H9 (cell line): ENCODE results near the gene TMEFF2. TPM values are rescaled to one million over a fixed set of nuclear protein-coding genes. Genes with fewer than 3 reads are reported as not detected.

ENCODE experiments used
- DNase-seq: peaks from one replicate; pipeline ENCODE4 v3.0.0-alpha.2; 2017
- H2AFZ ChIP-seq: one replicate; pipeline ENCODE4 v1.6.1; 2013; ENCODE audit warnings: mild to moderate bottlenecking, low read length, control low read depth, moderate library complexity
- H2AK5ac ChIP-seq: 2 replicates; pipeline ENCODE4 v1.6.1; 2013; ENCODE audit warnings: low read length, control low read depth, mixed read lengths; ENCODE audit not compliant: insufficient read length
- H2BK120ac ChIP-seq: one replicate; pipeline ENCODE4 v1.6.1; 2013; ENCODE audit warnings: low read depth, mild to moderate bottlenecking, low read length, control low read depth, inconsistent platforms; ENCODE audit not compliant: poor library complexity, severe bottlenecking
- H2BK12ac ChIP-seq: 2 replicates; pipeline ENCODE4 v1.6.1; 2013; ENCODE audit warnings: low read length, control low read depth, mixed read lengths, low read depth; ENCODE audit not compliant: insufficient read length
- H2BK15ac ChIP-seq: 2 replicates; pipeline ENCODE4 v1.6.1; 2013; ENCODE audit warnings: low read depth, low read length, control low read depth
- H2BK20ac ChIP-seq: one replicate; pipeline ENCODE4 v1.6.1; 2013; ENCODE audit warnings: low read depth, mild to moderate bottlenecking, low read length, control low read depth, inconsistent platforms; ENCODE audit not compliant: poor library complexity, severe bottlenecking
- H2BK5ac ChIP-seq: 2 replicates; pipeline ENCODE4 v1.6.1; 2013; ENCODE audit warnings: low read length, control low read depth, mixed read lengths; ENCODE audit not compliant: insufficient read length
- H3K14ac ChIP-seq: 2 replicates; pipeline ENCODE4 v1.6.1; 2013; ENCODE audit warnings: low read length, control low read depth; ENCODE audit not compliant: insufficient read depth
- H3K18ac ChIP-seq: 2 replicates; pipeline ENCODE4 v1.6.1; 2013; ENCODE audit warnings: low read depth, mild to moderate bottlenecking, mixed read lengths, low read length, control low read depth; ENCODE audit not compliant: insufficient read length
- H3K23ac ChIP-seq: 2 replicates; pipeline ENCODE4 v1.6.1; 2013; ENCODE audit warnings: low read length, control low read depth, mixed read lengths, low read depth; ENCODE audit not compliant: insufficient read length
- H3K23me2 ChIP-seq: 2 replicates; pipeline ENCODE4 v1.6.1; 2013; ENCODE audit warnings: low read depth, mild to moderate bottlenecking, mixed read lengths, low read length, control low read depth; ENCODE audit not compliant: insufficient read length, poor library complexity, severe bottlenecking
- H3K27ac ChIP-seq: 2 replicates; pipeline ENCODE4 v1.5.1; 2013; ENCODE audit warnings: low read length, control low read depth, mixed read lengths, low read depth; ENCODE audit not compliant: insufficient read length
- H3K27me3 ChIP-seq: 2 replicates; pipeline ENCODE4 v1.6.1; 2013; ENCODE audit warnings: low read length, control low read depth, inconsistent platforms; ENCODE audit not compliant: insufficient read depth
- H3K4ac ChIP-seq: 2 replicates; pipeline ENCODE4 v1.6.1; 2013; ENCODE audit warnings: low read depth, mild to moderate bottlenecking, control low read depth, inconsistent platforms, low read length, moderate library complexity
- H3K4me1 ChIP-seq: 2 replicates; pipeline ENCODE4 v1.6.1; 2013; ENCODE audit warnings: low read length, control low read depth, inconsistent platforms; ENCODE audit not compliant: insufficient read depth
- H3K4me2 ChIP-seq: 2 replicates; pipeline ENCODE4 v1.6.1; 2013; ENCODE audit warnings: low read length, control low read depth, mixed read lengths; ENCODE audit not compliant: insufficient read length, insufficient read depth
- H3K56ac ChIP-seq: 2 replicates; pipeline ENCODE4 v1.6.1; 2013; ENCODE audit warnings: low read depth, mild to moderate bottlenecking, mixed read lengths, low read length, control low read depth; ENCODE audit not compliant: insufficient read length
- H3K79me1 ChIP-seq: 2 replicates; pipeline ENCODE4 v1.6.1; 2013; ENCODE audit warnings: low read depth, mild to moderate bottlenecking, moderate library complexity, low read length, control low read depth, inconsistent platforms; ENCODE audit not compliant: insufficient read depth, poor library complexity, severe bottlenecking
- H3K79me2 ChIP-seq: 2 replicates; pipeline ENCODE4 v1.6.1; 2013; ENCODE audit warnings: low read length, control low read depth, inconsistent platforms; ENCODE audit not compliant: insufficient read depth
- H3K9ac ChIP-seq: 2 replicates; pipeline ENCODE4 v1.6.1; 2013; ENCODE audit warnings: low read length, control low read depth, mixed read lengths; ENCODE audit not compliant: insufficient read length; ENCODE audit errors: extremely low read depth
- H3K9me3 ChIP-seq: one replicate; pipeline ENCODE4 v1.6.1; 2013; ENCODE audit warnings: low read depth, low read length, inconsistent platforms; ENCODE audit not compliant: control insufficient read depth
- H3T11ph ChIP-seq: one replicate; pipeline ENCODE4 v1.6.1; 2013; ENCODE audit warnings: mild to moderate bottlenecking, low read length, control low read depth, inconsistent platforms
- H4K20me1 ChIP-seq: one replicate; pipeline ENCODE4 v1.6.1; 2013; ENCODE audit not compliant: control insufficient read depth, insufficient read length, insufficient read depth
- H4K5ac ChIP-seq: 2 replicates; pipeline ENCODE4 v1.6.1; 2013; ENCODE audit warnings: low read depth, mild to moderate bottlenecking, mixed read lengths, low read length, control low read depth; ENCODE audit not compliant: insufficient read length
- H4K8ac ChIP-seq: replicated peaks from 2 replicates; pipeline ENCODE4 v1.6.1; 2013; ENCODE audit warnings: low read length, control low read depth, mixed read lengths, low read depth; ENCODE audit not compliant: insufficient read length
- H4K91ac ChIP-seq: 2 replicates; pipeline ENCODE4 v1.6.1; 2013; ENCODE audit warnings: low read depth, mild to moderate bottlenecking, moderate library complexity, mixed read lengths, low read length, control low read depth; ENCODE audit not compliant: insufficient read length
- H3K27ac Mint-ChIP-seq, 3 experiments: 2 replicates in 2 of 3; 3 replicates in 1 of 3; pipeline ENCODE4 v1.8.0; 2020 to 2021; ENCODE audit warnings: mixed read lengths in 3 of 3, mild to moderate bottlenecking in 1 of 3, moderate library complexity in 1 of 3
- H3K27me3 Mint-ChIP-seq: 2 replicates; pipeline ENCODE4 v1.8.0; 2021; ENCODE audit warnings: low read depth, mild to moderate bottlenecking, moderate library complexity, mixed read lengths
- H3K36me3 Mint-ChIP-seq, 3 experiments: 2 replicates in 2 of 3; 3 replicates in 1 of 3; pipeline ENCODE4 v1.8.0; 2020 to 2021; ENCODE audit warnings: low read depth in 3 of 3, mixed read lengths in 3 of 3; ENCODE audit not compliant: insufficient read depth in 1 of 3
- H3K4me1 Mint-ChIP-seq, 2 experiments: 2 replicates each; pipeline ENCODE4 v1.8.0; 2020; ENCODE audit warnings: mixed read lengths in 2 of 2
- H3K4me3 Mint-ChIP-seq, 2 experiments: 2 replicates in 1 of 2; 3 replicates in 1 of 2; pipeline ENCODE4 v1.8.0; 2020 to 2021; ENCODE audit warnings: mild to moderate bottlenecking in 2 of 2, mixed read lengths in 2 of 2, moderate library complexity in 1 of 2
- H3K9me3 Mint-ChIP-seq, 2 experiments: 2 replicates in 1 of 2; 3 replicates in 1 of 2; pipeline ENCODE4 v1.8.0; 2020; ENCODE audit warnings: mild to moderate bottlenecking in 2 of 2, mixed read lengths in 2 of 2, moderate library complexity in 1 of 2
- total RNA-seq: library from RNA; stranded (reverse); gene quantifications from 2 replicates; pipeline ENCODE4 v1.2.1, GENCODE V29; 2021
- TF ChIP-seq, protein P1 (sequence below): fragments of 200-600 bp; sonication (generic); conservative IDR thresholded peaks from 3 replicates; pipeline ENCODE4 v1.8.0; 2021; ENCODE audit warnings: antibody characterized with exemption, mild to moderate bottlenecking

The TMEFF2 gene
- total RNA-seq, 1 experiment from 2014 or later: 0.39 TPM

DNA sequence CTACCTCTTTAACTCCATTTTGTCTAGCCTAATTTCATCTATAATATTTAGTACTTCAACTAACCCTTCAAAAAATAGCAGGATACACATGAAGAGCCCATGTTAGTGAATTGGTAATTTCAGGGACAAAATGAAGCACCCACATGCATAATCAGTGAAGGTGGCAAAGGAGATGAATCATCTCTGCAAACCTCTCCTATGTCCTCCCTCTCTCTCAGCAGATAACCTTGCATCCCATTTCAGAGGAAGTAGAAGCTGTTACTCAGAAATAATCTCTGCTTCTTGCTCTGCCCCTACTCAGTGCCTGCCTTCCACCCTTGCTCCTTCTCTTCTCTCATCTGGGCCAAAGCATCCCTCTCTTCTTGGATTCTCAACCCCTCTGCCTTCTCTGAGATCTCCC, 287.6 kb downstream of the TMEFF2 start:
- Histone ChIP-seq H3K14ac (no peak overlapping the region), H2BK15ac (no peak overlapping the region), H2AK5ac (no peak overlapping the region), H3K79me2 (no peaks in the 10 kb centered on the region), H3K9ac (no peak overlapping the region), H4K20me1 (no peaks in the 10 kb centered on the region), H2AFZ (peak overlapping the region; percentile 65), H3K23me2 (no peaks in the 10 kb centered on the region), H3K4ac (no peak overlapping the region), H4K8ac (no peak overlapping the region), H2BK12ac (no peak overlapping the region), H3K56ac (no peak overlapping the region), H3K79me1 (no peaks in the 10 kb centered on the region), H4K5ac (no peak overlapping the region), H3K18ac (no peak overlapping the region), H3K27me3 (no peaks in the 10 kb centered on the region), H3K4me2 (no peak overlapping the region), H3K9me3 (no peaks in the 10 kb centered on the region), H3T11ph (no peak overlapping the region), H3K27ac (no peak overlapping the region), H2BK20ac (no peak overlapping the region), H4K91ac (no peak overlapping the region), H2BK5ac (no peak overlapping the region), H3K23ac (no peak overlapping the region), H3K4me1 (peaks cover 4% of the 10 kb centered on the region; the same call in 1 of the 2 replicates), H2BK120ac (no peak overlapping the region)
- Mint-ChIP-seq H3K9me3 (peaks cover 6 to 7% of the 10 kb centered on the region in 2 experiments), H3K4me1 (peaks cover 20 to 22% of the 10 kb centered on the region in 2 experiments), H3K4me3 (no peak overlapping the region), H3K27ac (no peak overlapping the region; a peak in 1 of 7 replicates), H3K27me3 (no peaks in the 10 kb centered on the region), H3K36me3 (peaks cover 2 to 8% (median 7%) of the 10 kb centered on the region in 3 experiments; a peak in 6 of 7 replicates)
- TF ChIP-seq, protein P1, sequence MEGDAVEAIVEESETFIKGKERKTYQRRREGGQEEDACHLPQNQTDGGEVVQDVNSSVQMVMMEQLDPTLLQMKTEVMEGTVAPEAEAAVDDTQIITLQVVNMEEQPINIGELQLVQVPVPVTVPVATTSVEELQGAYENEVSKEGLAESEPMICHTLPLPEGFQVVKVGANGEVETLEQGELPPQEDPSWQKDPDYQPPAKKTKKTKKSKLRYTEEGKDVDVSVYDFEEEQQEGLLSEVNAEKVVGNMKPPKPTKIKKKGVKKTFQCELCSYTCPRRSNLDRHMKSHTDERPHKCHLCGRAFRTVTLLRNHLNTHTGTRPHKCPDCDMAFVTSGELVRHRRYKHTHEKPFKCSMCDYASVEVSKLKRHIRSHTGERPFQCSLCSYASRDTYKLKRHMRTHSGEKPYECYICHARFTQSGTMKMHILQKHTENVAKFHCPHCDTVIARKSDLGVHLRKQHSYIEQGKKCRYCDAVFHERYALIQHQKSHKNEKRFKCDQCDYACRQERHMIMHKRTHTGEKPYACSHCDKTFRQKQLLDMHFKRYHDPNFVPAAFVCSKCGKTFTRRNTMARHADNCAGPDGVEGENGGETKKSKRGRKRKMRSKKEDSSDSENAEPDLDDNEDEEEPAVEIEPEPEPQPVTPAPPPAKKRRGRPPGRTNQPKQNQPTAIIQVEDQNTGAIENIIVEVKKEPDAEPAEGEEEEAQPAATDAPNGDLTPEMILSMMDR: no peak
- no peak for DNase-seq
